Upper lobe of left lung (tissue), 6 donors: ENCODE results near the gene RETREG2. TPM values are rescaled to one million over a fixed set of nuclear protein-coding genes. Genes with fewer than 3 reads are reported as not detected.

Experiments used
- ATAC-seq, 2 donors: fragments of 200-7000 bp; cut with Tn5 transposase; one replicate each; pipeline ENCODE4 v1.9.1; 2022; ENCODE audit warnings: mild to moderate bottlenecking in 2 of 2, moderate library complexity in 2 of 2; ENCODE audit not compliant: low FRiP score in 2 of 2
- DNase-seq, 2 donors: peaks; one replicate each; pipeline ENCODE4 v3.0.0-alpha.2; 2019 to 2020
- H3K27ac ChIP-seq, 4 donors: fragments of 200-600 bp; sonication (generic); one replicate each; pipeline ENCODE4 v1.5.1; 2016 to 2019
- H3K27me3 ChIP-seq, 4 donors: fragments of 200-600 bp; sonication (generic); one replicate each; pipeline ENCODE4 v1.5.1; 2017 to 2019
- H3K36me3 ChIP-seq, 4 donors: fragments of 200-600 bp; sonication (generic); one replicate each; pipeline ENCODE4 v1.5.1; 2016 to 2019
- H3K4me1 ChIP-seq, 4 donors: fragments of 200-600 bp; sonication (generic); one replicate each; pipeline ENCODE4 v1.5.1; 2018 to 2019
- H3K4me3 ChIP-seq, 4 donors: fragments of 200-600 bp; sonication (generic); one replicate each; pipeline ENCODE4 v1.5.1; 2017 to 2019; ENCODE audit warnings: mild to moderate bottlenecking in 2 of 4, moderate library complexity in 1 of 4
- H3K9me3 ChIP-seq, 4 donors: fragments of 200-600 bp; sonication (generic); one replicate each; pipeline ENCODE4 v1.5.1; 2018 to 2019
- EP300 ChIP-seq, 4 donors: sonication (generic); formaldehyde crosslinking; IDR thresholded peaks; one replicate each; pipeline ENCODE4 v1.5.1; 2017; ENCODE audit warnings: antibody characterized with exemption in 4 of 4, control low read depth in 2 of 4
- POLR2A ChIP-seq, 4 donors: fragments of 450-650 bp; IDR thresholded peaks; one replicate each; pipeline ENCODE4 v1.5.1; 2016 to 2017; ENCODE audit warnings: antibody characterized with exemption in 4 of 4, mild to moderate bottlenecking in 2 of 4
- POLR2AphosphoS5 ChIP-seq, 2 donors: sonication (generic); formaldehyde crosslinking; IDR thresholded peaks; one replicate each; pipeline ENCODE4 v1.5.1; 2017; ENCODE audit warnings: antibody characterized with exemption in 2 of 2
- WGBS, 2 donors: methylation state at CpG; one replicate each; pipeline ENCODE4 v1.1.5; 2017 to 2018; 5-methylcytosine and 5-hydroxymethylcytosine counted together
- total RNA-seq, 6 donors: library from RNA; depleted of rRNA in 4 of 6; stranded (reverse); fragments of >200 nt in 4 of 6; gene quantifications; one replicate each; pipeline versions ENCODE4 v1.1.0 to v1.2.1, GENCODE V29; 2016 to 2021
- TF ChIP-seq, protein P1 (sequence below), 6 experiments: fragments of 450-650 bp in 4 of 6; fragments of 200-600 bp in 2 of 6; sonication (generic) in 2 of 6; IDR thresholded peaks; one replicate each; pipeline ENCODE4 v1.5.1; 2016 to 2019; ENCODE audit warnings: antibody characterized with exemption in 6 of 6
- donor health status: DM: no; HTN: no; CAD: no; lungs with moderate emphysema.
- donor health status: DM: no; HTN: yes; CAD: no; lungs with severe emphysema.

The RETREG2 gene
- total RNA-seq, 6 donors from 2014 or later = 46.1 to 100 (median 60.5) TPM

DNA sequence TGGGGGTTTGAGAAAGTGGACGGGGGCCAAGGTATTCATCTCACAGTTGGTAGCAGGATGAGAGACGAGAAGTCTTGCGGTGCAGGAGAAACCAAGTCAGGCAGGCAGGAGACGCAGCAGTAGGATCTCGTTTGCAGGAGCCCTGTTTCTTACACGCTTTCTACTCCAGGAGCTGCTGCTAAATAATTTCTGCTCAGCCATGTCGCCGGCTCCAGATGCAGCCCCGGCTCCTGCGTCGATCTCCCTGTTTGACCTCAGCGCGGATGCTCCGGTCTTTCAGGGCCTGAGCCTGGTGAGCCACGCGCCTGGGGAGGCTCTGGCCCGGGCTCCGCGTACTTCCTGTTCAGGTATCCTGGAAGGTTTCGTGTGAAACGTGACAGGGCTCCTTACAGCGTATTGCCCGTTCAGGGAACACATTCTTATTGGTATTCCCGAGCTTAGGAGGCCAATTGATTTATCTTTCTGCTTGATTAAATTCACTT is 52.0 kb downstream of the RETREG2 start:
- peak; percentile 35 to 66 for ATAC-seq
- WGBS, 2 donors = 0% methylated on average over 22 to 24 of the region's 24 CpGs
- H3K36me3 ChIP-seq = peaks cover 32 to 57% (median 41%) of the 10 kb centered on the region in 4 donors
- peaks cover 23 to 42% (median 28%) of the 10 kb centered on the region in 4 donors for H3K4me1 ChIP-seq
- H3K9me3 ChIP-seq = no peaks in the 10 kb centered on the region
- no peaks in the 10 kb centered on the region for H3K27me3 ChIP-seq
- TF ChIP-seq EP300 (IDR thresholded peaks at IDR 0.05) (no peak), POLR2A (IDR thresholded peaks at IDR 0.05) (peak in 1 of 4 donors; percentile 20)
- peak overlapping the region; percentile 94 to 97 (median 96) for H3K27ac ChIP-seq
- peak; percentile 78 to 87 for DNase-seq
- peak overlapping the region; percentile 60 to 92 (median 84) for H3K4me3 ChIP-seq

DNA sequence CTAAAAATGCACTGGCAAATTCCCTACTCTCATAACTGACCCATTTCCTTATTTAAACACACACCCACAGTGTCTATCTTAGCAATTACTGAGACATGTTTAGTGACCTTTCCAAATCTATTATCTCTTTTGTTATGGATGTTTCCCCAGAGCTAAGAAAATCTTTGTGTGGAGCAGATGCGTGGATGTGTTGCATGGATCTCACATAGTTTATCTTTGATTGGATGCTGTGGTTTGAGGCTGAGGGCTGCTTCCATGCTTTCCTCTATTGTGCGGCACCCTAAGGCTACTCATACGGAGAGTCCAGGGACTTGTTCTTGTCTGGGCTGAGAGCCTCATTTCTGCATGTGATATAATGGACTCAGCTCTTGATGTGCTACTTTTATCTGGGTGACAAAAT is 56.3 kb downstream of the RETREG2 start:
- Histone ChIP-seq H3K27ac (no peak overlapping the region), H3K36me3 (peaks cover 37 to 75% (median 60%) of the 10 kb centered on the region in 4 donors), H3K9me3 (no peaks in the 10 kb centered on the region), H3K27me3 (no peaks in the 10 kb centered on the region), H3K4me3 (no peak overlapping the region), H3K4me1 (peaks cover 9 to 12% (median 11%) of the 10 kb centered on the region in 4 donors)
- ATAC-seq = no peak
- TF ChIP-seq EP300 (IDR thresholded peaks at IDR 0.05) (no peak), POLR2AphosphoS5 (IDR thresholded peaks at IDR 0.05) (no peak), POLR2A (IDR thresholded peaks at IDR 0.05) (no peak)
- TF ChIP-seq, protein P1, sequence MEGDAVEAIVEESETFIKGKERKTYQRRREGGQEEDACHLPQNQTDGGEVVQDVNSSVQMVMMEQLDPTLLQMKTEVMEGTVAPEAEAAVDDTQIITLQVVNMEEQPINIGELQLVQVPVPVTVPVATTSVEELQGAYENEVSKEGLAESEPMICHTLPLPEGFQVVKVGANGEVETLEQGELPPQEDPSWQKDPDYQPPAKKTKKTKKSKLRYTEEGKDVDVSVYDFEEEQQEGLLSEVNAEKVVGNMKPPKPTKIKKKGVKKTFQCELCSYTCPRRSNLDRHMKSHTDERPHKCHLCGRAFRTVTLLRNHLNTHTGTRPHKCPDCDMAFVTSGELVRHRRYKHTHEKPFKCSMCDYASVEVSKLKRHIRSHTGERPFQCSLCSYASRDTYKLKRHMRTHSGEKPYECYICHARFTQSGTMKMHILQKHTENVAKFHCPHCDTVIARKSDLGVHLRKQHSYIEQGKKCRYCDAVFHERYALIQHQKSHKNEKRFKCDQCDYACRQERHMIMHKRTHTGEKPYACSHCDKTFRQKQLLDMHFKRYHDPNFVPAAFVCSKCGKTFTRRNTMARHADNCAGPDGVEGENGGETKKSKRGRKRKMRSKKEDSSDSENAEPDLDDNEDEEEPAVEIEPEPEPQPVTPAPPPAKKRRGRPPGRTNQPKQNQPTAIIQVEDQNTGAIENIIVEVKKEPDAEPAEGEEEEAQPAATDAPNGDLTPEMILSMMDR (IDR thresholded peaks at IDR 0.05) = no peak
- no peak for DNase-seq
- WGBS, 2 donors = 91 to 99% methylated on average over 3 of the region's 3 CpGs

Other genes starting within 250 kb of the RETREG2 start
- gene CDK5R2, start 218.6 kb upstream of the RETREG2 start, total RNA-seq = not detected
- not detected for gene FEV, start 193.1 kb upstream of the RETREG2 start, total RNA-seq
- gene CRYBA2, start 184.9 kb upstream of the RETREG2 start, total RNA-seq = not detected
- 10 to 100 TPM in 3 of 6 donors, 1 to 10 TPM in 2, under 1 TPM in 1; 0.26 to 18.7 (median 10.7) TPM for gene CFAP65, start 136.8 kb upstream of the RETREG2 start, total RNA-seq
- 1 to 10 TPM in 3 of 6 donors, under 1 TPM in 1, not detected in 2; 0.80 to 4.4 (median 1.5) TPM for gene IHH, start 117.4 kb upstream of the RETREG2 start, total RNA-seq
- gene NHEJ1, start 17.5 kb upstream of the RETREG2 start, total RNA-seq = 10 to 100 TPM in 5 of 6 donors, 1 to 10 TPM in 1; 7.9 to 26.2 (median 14.3) TPM
- gene SLC23A3, start 8.2 kb upstream of the RETREG2 start, total RNA-seq = 1 to 10 TPM in 4 of 6 donors, under 1 TPM in 2; 0.33 to 6.3 (median 2.6) TPM
- gene CNPPD1, start 1.4 kb upstream of the RETREG2 start, total RNA-seq = 10 to 100 TPM; 42.7 to 86.8 (median 49.4) TPM
- 10 to 100 TPM; 38.7 to 59.7 (median 43.3) TPM for gene ZFAND2B, start 28.5 kb downstream of the RETREG2 start, total RNA-seq
- gene ABCB6, start 40.7 kb downstream of the RETREG2 start, total RNA-seq = 10 to 100 TPM; 11.0 to 35.6 (median 21.9) TPM
- gene ATG9A, start 51.4 kb downstream of the RETREG2 start, total RNA-seq = 10 to 100 TPM; 40.9 to 57.7 (median 49.8) TPM
- 100 to 1,000 TPM in 2 of 6 donors, 10 to 100 TPM in 4; 26.0 to 339 (median 67.2) TPM for gene ANKZF1, start 51.5 kb downstream of the RETREG2 start, total RNA-seq
- 10 to 100 TPM in 3 of 6 donors, 1 to 10 TPM in 3; 4.1 to 19.5 (median 11.9) TPM for gene GLB1L, start 67.2 kb downstream of the RETREG2 start, total RNA-seq
- gene STK16, start 67.2 kb downstream of the RETREG2 start, total RNA-seq = 10 to 100 TPM; 12.6 to 28.3 (median 15.7) TPM
- 1 to 10 TPM in 5 of 6 donors, under 1 TPM in 1; 0.26 to 8.9 (median 3.1) TPM for gene TUBA4B, start 75.0 kb downstream of the RETREG2 start, total RNA-seq
- 10 to 100 TPM; 17.8 to 52.1 (median 40.3) TPM for gene TUBA4A, start 75.6 kb downstream of the RETREG2 start, total RNA-seq
- 10 to 100 TPM; 58.6 to 86.1 (median 75.5) TPM for gene DNAJB2, start 101.1 kb downstream of the RETREG2 start, total RNA-seq
- 1 to 10 TPM in 2 of 6 donors, under 1 TPM in 2, not detected in 2; 0.20 to 4.4 (median 0.68) TPM for gene PTPRN, start 131.1 kb downstream of the RETREG2 start, total RNA-seq
- gene RESP18, start 154.5 kb downstream of the RETREG2 start, total RNA-seq = not detected
- 100 to 1,000 TPM in 1 of 6 donors, 10 to 100 TPM in 5; 31.9 to 141 (median 75.1) TPM for gene DNPEP, start 209.6 kb downstream of the RETREG2 start, total RNA-seq
- gene DES, start 240.1 kb downstream of the RETREG2 start, total RNA-seq = 100 to 1,000 TPM in 2 of 6 donors, 10 to 100 TPM in 4; 39.7 to 299 (median 70.8) TPM